Thyroid gland (tissue), 4 donors: ENCODE data around the gene POU3F3. TPM values are rescaled to one million over a fixed set of nuclear protein-coding genes. Genes with fewer than 3 reads are reported as not detected.

ENCODE experiments used
- DNase-seq, 2 donors: peaks; one replicate each; pipeline ENCODE4 v3.0.0-alpha.2; 2019
- H3K27ac ChIP-seq, 3 donors: fragments of 200-600 bp; sonication (generic); 1 replicate in 2 of 3; 2 replicates in 1 of 3; pipeline ENCODE4 v1.5.1; 2016 to 2019; ENCODE audit warnings: mild to moderate bottlenecking in 1 of 3, moderate library complexity in 1 of 3
- H3K27me3 ChIP-seq: fragments of 200-600 bp; sonication (generic); one replicate; pipeline ENCODE4 v1.5.1; 2019
- H3K36me3 ChIP-seq, 2 donors: fragments of 200-600 bp; sonication (generic); one replicate each; pipeline ENCODE4 v1.5.1; 2016 to 2019
- H3K4me1 ChIP-seq, 2 donors: fragments of 200-600 bp; sonication (generic); one replicate each; pipeline ENCODE4 v1.5.1; 2017 to 2019
- H3K4me3 ChIP-seq, 3 donors: fragments of 200-600 bp; sonication (generic); replicated peaks in 1 of 3; 1 replicate in 2 of 3; 2 replicates in 1 of 3; pipeline ENCODE4 v1.5.1; 2016; ENCODE audit warnings: mild to moderate bottlenecking in 1 of 3
- H3K9me3 ChIP-seq: fragments of 200-600 bp; sonication (generic); one replicate; pipeline ENCODE4 v1.5.1; 2017
- CTCF ChIP-seq, 6 experiments: fragments of 200-600 bp in 3 of 6; fragments of 450-650 bp in 3 of 6; sonication (generic) in 3 of 6; IDR thresholded peaks; one replicate each; pipeline ENCODE4 v1.5.1; 2016 to 2019; ENCODE audit warnings: antibody characterized with exemption in 6 of 6, mild to moderate bottlenecking in 2 of 6, inconsistent platforms in 1 of 6, moderate library complexity in 1 of 6
- POLR2A ChIP-seq, 2 donors: fragments of 450-650 bp; IDR thresholded peaks; one replicate each; pipeline ENCODE4 v1.6.1; 2017; ENCODE audit warnings: antibody characterized with exemption in 2 of 2, mild to moderate bottlenecking in 2 of 2, moderate library complexity in 1 of 2
- WGBS, 2 donors: methylation state at CpG; one replicate each; pipeline ENCODE4 v1.1.5; 2017; 5-methylcytosine and 5-hydroxymethylcytosine counted together
- intact Hi-C: fragments of 100-400 bp; cut with DNase I; formaldehyde crosslinking; loops from one replicate; pipeline ENCODE4 v1.15.1; 2023
- total RNA-seq, 4 donors: library from RNA; depleted of rRNA; stranded (reverse); fragments of >200 nt; gene quantifications; one replicate each; pipeline ENCODE4 v1.2.3, GENCODE V29; 2016

POU3F3 gene
- total RNA-seq, 4 donors from 2014 or later, result 0.22 TPM; not detected in 3

GRCh38 chr2:104845946-104846785, 7.7 kb upstream of the POU3F3 start:
- no peak for TF ChIP-seq CTCF (IDR thresholded peaks at IDR 0.05)
- 9 to 13% methylated on average over 16 of the region's 16 CpGs for WGBS, 2 donors
- Histone ChIP-seq H3K4me1 (peaks cover 0 to 18% of the 10 kb centered on the region in 2 donors), H3K27ac (no peak overlapping the region), H3K4me3 (no peak overlapping the region), H3K27me3 (peaks cover 67% of the 10 kb centered on the region), H3K9me3 (no peaks in the 10 kb centered on the region), H3K36me3 (no peaks in the 10 kb centered on the region)
- DNase-seq, result no peak
- intact Hi-C loops, result no loop called here

GRCh38 chr2:104846786-104847585, 6.9 kb upstream of the POU3F3 start:
- intact Hi-C loops, result no loop called here
- no peak for TF ChIP-seq CTCF (IDR thresholded peaks at IDR 0.05)
- TF ChIP-seq POLR2A (IDR thresholded peaks at IDR 0.05), result no peak

GRCh38 chr2:104847586-104848160, 6.2 kb upstream of the POU3F3 start:
- Histone ChIP-seq H3K9me3 (no peaks in the 10 kb centered on the region), H3K27ac (no peak overlapping the region), H3K4me3 (no peak overlapping the region), H3K36me3 (no peaks in the 10 kb centered on the region), H3K4me1 (peaks cover 8 to 23% of the 10 kb centered on the region in 2 donors), H3K27me3 (peaks cover 76% of the 10 kb centered on the region)
- intact Hi-C loops, result no loop called here
- DNase-seq, result no peak
- TF ChIP-seq POLR2A (IDR thresholded peaks at IDR 0.05) (no peak), CTCF (IDR thresholded peaks at IDR 0.05) (no peak)
- 17% methylated on average over 5 of the region's 5 CpGs for WGBS, 2 donors

More at GRCh38 chr2:104846786-104847585, 6.9 kb upstream of the POU3F3 start:
- DNase-seq, result no peak
- no peaks in the 10 kb centered on the region for H3K36me3 ChIP-seq
- no peaks in the 10 kb centered on the region for H3K9me3 ChIP-seq
- H3K27me3 ChIP-seq, result peaks cover 72% of the 10 kb centered on the region
- 23 to 25% methylated on average over 9 of the region's 9 CpGs for WGBS, 2 donors
- peaks cover 3 to 20% of the 10 kb centered on the region in 2 donors for H3K4me1 ChIP-seq
- no peak overlapping the region for H3K27ac ChIP-seq
- no peak overlapping the region for H3K4me3 ChIP-seq

- TF ChIP-seq CTCF (IDR thresholded peaks at IDR 0.05), result no peak
- TF ChIP-seq POLR2A (IDR thresholded peaks at IDR 0.05), result no peak
- Histone ChIP-seq H3K27ac (no peak overlapping the region), H3K4me1 (peaks cover 15 to 29% of the 10 kb centered on the region in 2 donors), H3K4me3 (no peak overlapping the region), H3K9me3 (no peaks in the 10 kb centered on the region), H3K27me3 (peaks cover 74% of the 10 kb centered on the region), H3K36me3 (no peaks in the 10 kb centered on the region)
- WGBS, 2 donors, result 23 to 28% methylated on average over 4 of the region's 4 CpGs
- intact Hi-C loops, result no loop called here
- no peak for DNase-seq
These were observed 5.4 kb upstream of the POU3F3 start for GRCh38 chr2:104848526-104848925.
